ENCODE results near the gene LEMD2.

Gene LEMD2

DNA sequence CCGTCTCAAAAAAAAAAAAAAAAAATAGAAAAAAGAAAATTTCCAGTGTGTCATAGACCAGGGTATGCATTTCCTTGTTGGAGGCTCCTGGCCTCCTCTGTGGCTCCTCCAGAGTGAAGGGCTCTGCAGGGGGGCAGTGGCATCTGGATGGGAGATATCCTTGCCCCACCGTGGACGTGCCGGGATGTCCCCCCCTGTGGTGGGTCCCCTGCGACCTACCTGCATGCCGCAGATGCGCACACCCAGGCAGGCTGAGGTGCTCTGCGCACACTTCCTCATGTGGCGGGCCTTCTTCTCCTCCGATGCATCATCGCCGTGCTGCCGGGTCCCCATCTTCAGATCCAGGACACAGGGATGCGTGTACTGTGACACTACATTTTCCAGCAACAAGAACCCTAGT lies 63.7 kb downstream of the LEMD2 start:
- no peak for ATAC-seq
- Mint-ChIP-seq H3K4me1 (peaks cover 46% of the 10 kb centered on the region), H3K36me3 (no peaks in the 10 kb centered on the region), H3K4me3 (no peak overlapping the region), H3K27ac (no peak overlapping the region), H3K27me3 (peaks cover 55% of the 10 kb centered on the region), H3K9me3 (no peaks in the 10 kb centered on the region)

GRCh38 chr6:33724102-33725023 lies 64.6 kb downstream of the LEMD2 start:
- Mint-ChIP-seq H3K4me1 (peaks cover 50% of the 10 kb centered on the region), H3K27me3 (peaks cover 55% of the 10 kb centered on the region), H3K9me3 (no peaks in the 10 kb centered on the region), H3K27ac (no peak overlapping the region), H3K36me3 (no peaks in the 10 kb centered on the region), H3K4me3 (no peak overlapping the region)
- no peak for ATAC-seq

DNA sequence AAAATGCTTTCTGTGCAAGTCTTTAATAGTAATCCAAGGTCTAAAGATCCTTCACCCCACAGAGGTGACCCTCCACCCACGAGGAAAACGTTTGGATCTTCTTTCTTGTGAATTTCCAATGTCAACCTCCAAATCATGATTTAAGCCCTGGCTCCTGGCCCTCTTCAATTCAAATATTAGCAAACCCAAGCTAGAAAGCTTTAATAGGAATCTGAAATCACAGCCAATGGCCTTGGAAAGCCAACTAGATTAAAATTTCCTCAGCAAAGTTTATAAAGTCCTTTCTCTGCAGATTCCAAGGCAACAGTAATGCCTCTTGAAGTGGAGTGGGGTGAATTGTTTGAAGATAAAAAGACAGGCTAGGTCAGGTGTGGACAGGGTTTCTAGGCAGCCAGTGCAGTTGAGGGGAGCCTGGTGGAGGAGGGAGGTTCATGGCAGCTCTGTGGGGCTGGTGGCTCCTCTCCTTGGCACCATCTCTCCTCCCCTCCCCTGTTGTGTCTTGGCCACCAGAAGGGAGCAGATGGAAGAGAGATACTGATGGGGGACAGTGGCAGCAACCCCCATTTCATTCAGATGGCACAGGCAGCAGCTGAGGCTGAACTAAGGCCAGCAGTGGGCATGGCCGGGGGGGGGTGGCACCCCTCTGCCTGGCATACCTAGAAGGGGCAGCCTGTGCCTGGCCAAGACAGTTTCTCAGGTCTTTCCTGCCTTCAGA lies 65.4 kb downstream of the LEMD2 start:
- H3K9me3 Mint-ChIP-seq: no peaks in the 10 kb centered on the region
- no peak overlapping the region for H3K4me3 Mint-ChIP-seq
- H3K27me3 Mint-ChIP-seq: peaks cover 49% of the 10 kb centered on the region
- no peak for ATAC-seq
- no peak overlapping the region for H3K27ac Mint-ChIP-seq
- H3K36me3 Mint-ChIP-seq: no peaks in the 10 kb centered on the region
- peaks cover 52% of the 10 kb centered on the region for H3K4me1 Mint-ChIP-seq

DNA sequence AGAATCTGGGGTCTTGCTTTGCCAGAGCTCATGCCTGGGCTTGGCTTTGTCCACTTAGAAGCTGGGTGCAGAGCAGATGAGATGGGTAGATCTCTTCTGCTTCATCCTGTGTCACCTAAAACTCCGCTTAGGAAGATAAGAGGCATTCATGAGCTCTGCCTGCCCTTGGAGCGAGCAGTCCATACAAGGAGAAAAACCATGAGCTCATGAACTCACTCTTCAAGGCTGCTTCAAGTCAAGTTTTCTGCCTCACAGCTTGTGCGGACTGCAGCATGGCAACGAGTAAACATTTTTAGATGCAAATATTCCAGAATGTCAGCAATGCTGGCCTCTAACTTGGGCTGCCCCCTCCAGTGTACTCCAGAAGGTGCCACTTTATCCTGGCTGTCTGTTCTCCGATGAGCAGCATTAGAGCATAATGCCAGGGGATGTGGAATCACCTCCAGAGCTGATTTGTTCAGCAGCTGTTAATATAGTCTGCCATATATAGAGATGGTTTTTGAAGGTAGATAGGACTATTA lies 66.8 kb downstream of the LEMD2 start:
- peaks cover 41% of the 10 kb centered on the region for H3K4me1 Mint-ChIP-seq
- peaks cover 46% of the 10 kb centered on the region for H3K27me3 Mint-ChIP-seq
- H3K4me3 Mint-ChIP-seq: no peak overlapping the region
- ATAC-seq: no peak
- H3K27ac Mint-ChIP-seq: peak overlapping the region; percentile 20
- no peaks in the 10 kb centered on the region for H3K9me3 Mint-ChIP-seq
- H3K36me3 Mint-ChIP-seq: no peaks in the 10 kb centered on the region

- H3K9me3 Mint-ChIP-seq: no peaks in the 10 kb centered on the region
- peaks cover 34% of the 10 kb centered on the region for H3K4me1 Mint-ChIP-seq
- H3K36me3 Mint-ChIP-seq: no peaks in the 10 kb centered on the region
- H3K4me3 Mint-ChIP-seq: no peak overlapping the region
- H3K27me3 Mint-ChIP-seq: peaks cover 40% of the 10 kb centered on the region
- peak overlapping the region; percentile 20 for H3K27ac Mint-ChIP-seq
- no peak for ATAC-seq
These were observed 67.4 kb downstream of the LEMD2 start for GRCh38 chr6:33721508-33721907.
